ENCODE measurements around the gene PRICKLE1.

GRCh38 chr12:42495244-42495643 lies 94.3 kb downstream of the PRICKLE1 start:
- TF ChIP-seq GATA2 (IDR thresholded peaks at IDR 0.05; ENCODE audit: low read depth, low read length) = no peak
- TF ChIP-seq GATA3 (IDR thresholded peaks at IDR 0.05; ENCODE audit: low read depth, low read length) = no peak

Data from SH-SY5Y (cell line).